ENCODE data around the gene SCUBE1. TPM values are rescaled to one million over a fixed set of nuclear protein-coding genes. Genes with fewer than 3 reads are reported as not detected.

SCUBE1 gene
- total and polyA plus RNA-seq, 8 donors, result 0.04 to 0.41 (median 0.12) TPM; not detected in 3

- WGBS, 2 donors, result 32 to 42% methylated on average over 16 of the region's 16 CpGs
- H3K4me3 ChIP-seq, result no peak overlapping the region
- no peak for FAIRE-seq
- no peak overlapping the region for H3K27ac ChIP-seq
- no peak for DNase-seq
- H3K27me3 ChIP-seq, result no peaks in the 10 kb centered on the region
- H3K9me3 ChIP-seq, result no peaks in the 10 kb centered on the region
- no peaks in the 10 kb centered on the region for H3K36me3 ChIP-seq
- intact Hi-C loops (cut with DNase I), result no loop called here
- H3K4me1 ChIP-seq, result peaks cover 0 to 4% (median under 1%) of the 10 kb centered on the region in 3 donors
- no peak for ATAC-seq
- TF ChIP-seq CTCF (IDR thresholded peaks at IDR 0.05), result no peak
Measured at GRCh38 chr22:43269246-43269645, 73.9 kb downstream of the SCUBE1 start.

- H3K4me3 ChIP-seq, result no peak overlapping the region
- TF ChIP-seq CTCF (IDR thresholded peaks at IDR 0.05), result no peak
- no peak for ATAC-seq
- intact Hi-C loops (cut with DNase I), result no loop called here
- peaks cover 0 to 15% (median 9%) of the 10 kb centered on the region in 3 donors for H3K4me1 ChIP-seq
- no peak overlapping the region for H3K27ac ChIP-seq
- no peaks in the 10 kb centered on the region for H3K27me3 ChIP-seq
- DNase-seq, result no peak
- 69 to 77% methylated on average over 13 of the region's 13 CpGs for WGBS, 2 donors
- no peaks in the 10 kb centered on the region for H3K9me3 ChIP-seq
- H3K36me3 ChIP-seq, result no peaks in the 10 kb centered on the region
- no peak for FAIRE-seq
Measured at GRCh38 chr22:43267981-43268660, 75.1 kb downstream of the SCUBE1 start.

GRCh38 chr22:43267332-43267980 lies 75.7 kb downstream of the SCUBE1 start:
- Histone ChIP-seq H3K4me1 (peaks cover 0 to 15% (median 9%) of the 10 kb centered on the region in 3 donors), H3K27ac (no peak overlapping the region), H3K4me3 (no peak overlapping the region), H3K36me3 (no peaks in the 10 kb centered on the region), H3K27me3 (no peaks in the 10 kb centered on the region), H3K9me3 (no peaks in the 10 kb centered on the region)
- no peak for TF ChIP-seq CTCF (IDR thresholded peaks at IDR 0.05)
- WGBS, 2 donors, result 75 to 87% methylated on average over 13 of the region's 13 CpGs
- intact Hi-C loops (cut with DNase I), result no loop called here
- FAIRE-seq, result no peak
- DNase-seq, result no peak
- no peak for ATAC-seq

GRCh38 chr22:43266076-43266475 lies 77.1 kb downstream of the SCUBE1 start:
- no peaks in the 10 kb centered on the region for H3K36me3 ChIP-seq
- FAIRE-seq (no peak), DNase-seq (no peak), ATAC-seq (no peak)
- no peak overlapping the region for H3K4me3 ChIP-seq
- H3K27me3 ChIP-seq, result no peaks in the 10 kb centered on the region
- WGBS, 2 donors, result 77 to 82% methylated on average over 9 of the region's 9 CpGs
- H3K4me1 ChIP-seq, result peaks cover 0 to 15% (median 9%) of the 10 kb centered on the region in 3 donors
- no peak for TF ChIP-seq CTCF (IDR thresholded peaks at IDR 0.05)
- no peak overlapping the region for H3K27ac ChIP-seq
- intact Hi-C loops (cut with DNase I), result no loop called here
- no peaks in the 10 kb centered on the region for H3K9me3 ChIP-seq

Measured in pancreas (tissue), 10 donors.